Natural killer cell treated with Interleukin-12 subunit alpha and Interleukin-12 subunit beta and Interleukin-15 and Interleukin-18, amount 100 ng/mL, for 72 hours (primary cell): ENCODE measurements around the gene SDHAF2. TPM values are rescaled to one million over a fixed set of nuclear protein-coding genes. Genes with fewer than 3 reads are reported as not detected.
"Not testable (repeated sequence)": the region's sequence is repeated elsewhere in the genome, so short reads cannot be mapped to it uniquely, and the experiment has no call there.

Source experiments
- ATAC-seq, 2 donors: fragments of 150-1000 bp; cut with Tn5 transposase in 1 of 2; sonication (Bioruptor Pico), chemical (Tn5 transposase) in 1 of 2; 2 replicates each; pipeline ENCODE4 v1.10.0; 2021
- DNase-seq: peaks from one replicate; pipeline ENCODE4 v3.0.0; 2022; ENCODE audit warnings: low spot score
- H3K27ac Mint-ChIP-seq, 2 donors: 1 replicate in 1 of 2; 2 replicates in 1 of 2; pipeline ENCODE4 v1.8.0; 2022; ENCODE audit warnings: mixed read lengths in 2 of 2, mild to moderate bottlenecking in 1 of 2, moderate library complexity in 1 of 2
- H3K27me3 Mint-ChIP-seq, 2 donors: 1 replicate in 1 of 2; 2 replicates in 1 of 2; pipeline ENCODE4 v1.8.0; 2022; ENCODE audit warnings: mixed read lengths in 2 of 2
- H3K36me3 Mint-ChIP-seq: one replicate; pipeline ENCODE4 v1.8.0; 2022; ENCODE audit warnings: mixed read lengths
- H3K4me1 Mint-ChIP-seq, 2 donors: 1 replicate in 1 of 2; 2 replicates in 1 of 2; pipeline ENCODE4 v1.8.0; 2022; ENCODE audit warnings: low read depth in 2 of 2, mixed read lengths in 2 of 2, mild to moderate bottlenecking in 1 of 2
- H3K4me3 Mint-ChIP-seq: one replicate; pipeline ENCODE4 v1.8.0; 2022; ENCODE audit warnings: mixed read lengths
- H3K9me3 Mint-ChIP-seq: 2 replicates; pipeline ENCODE4 v1.8.0; 2022; ENCODE audit warnings: mixed read lengths
- total RNA-seq, 2 donors: library from RNA; stranded (reverse); gene quantifications; one replicate each; pipeline ENCODE4 v1.2.3, GENCODE V29; 2022

Gene SDHAF2
- total RNA-seq, 2 donors from 2014 or later: 63.3 to 69.0 TPM

- Mint-ChIP-seq H3K36me3 (peaks cover 28% of the 10 kb centered on the region), H3K9me3 (no peaks in the 10 kb centered on the region), H3K4me1 (peaks cover 14 to 15% of the 10 kb centered on the region in 2 donors), H3K27me3 (no peaks in the 10 kb centered on the region), H3K4me3 (no peak overlapping the region), H3K27ac (no peak overlapping the region)
- no peak for ATAC-seq
- DNase-seq: no peak
Observed at GRCh38 chr11:61442616-61443015, 12.7 kb downstream of the SDHAF2 start.

GRCh38 chr11:61445516-61445915 is 15.6 kb downstream of the SDHAF2 start:
- no peak overlapping the region for H3K27ac Mint-ChIP-seq
- no peak for DNase-seq
- peaks cover 28% of the 10 kb centered on the region for H3K36me3 Mint-ChIP-seq
- H3K4me1 Mint-ChIP-seq: peaks cover 14 to 18% of the 10 kb centered on the region in 2 donors
- H3K4me3 Mint-ChIP-seq: no peak overlapping the region
- no peaks in the 10 kb centered on the region for H3K9me3 Mint-ChIP-seq
- no peak for ATAC-seq
- H3K27me3 Mint-ChIP-seq: no peaks in the 10 kb centered on the region

GRCh38 chr11:61446211-61446651 is 16.3 kb downstream of the SDHAF2 start:
- Mint-ChIP-seq H3K36me3 (peaks cover 28% of the 10 kb centered on the region), H3K9me3 (no peaks in the 10 kb centered on the region), H3K4me3 (no peak overlapping the region), H3K4me1 (peaks cover 14 to 18% of the 10 kb centered on the region in 2 donors), H3K27me3 (no peaks in the 10 kb centered on the region), H3K27ac (no peak overlapping the region)
- DNase-seq: no peak
- peak; percentile 72 to 85 for ATAC-seq

GRCh38 chr11:61447601-61448551 is 18.0 kb downstream of the SDHAF2 start:
- Mint-ChIP-seq H3K9me3 (no peaks in the 10 kb centered on the region), H3K4me3 (no peak overlapping the region), H3K27ac (peak overlapping the region; percentile 24 to 38), H3K36me3 (peaks cover 24% of the 10 kb centered on the region), H3K27me3 (no peaks in the 10 kb centered on the region), H3K4me1 (peaks cover 13 to 15% of the 10 kb centered on the region in 2 donors)
- ATAC-seq (peak in 1 of 2 donors; percentile 68), DNase-seq (no peak)

- Mint-ChIP-seq H3K4me3 (no peak overlapping the region), H3K27me3 (no peaks in the 10 kb centered on the region), H3K4me1 (peaks cover 6 to 10% of the 10 kb centered on the region in 2 donors), H3K36me3 (peaks cover 19% of the 10 kb centered on the region), H3K27ac (peak overlapping the region in 1 of 2 donors; percentile 9), H3K9me3 (no peaks in the 10 kb centered on the region)
- no peak for ATAC-seq
- DNase-seq: no peak
Observed at GRCh38 chr11:61448552-61448927, 18.6 kb downstream of the SDHAF2 start.

GRCh38 chr11:61452825-61453224 is 22.9 kb downstream of the SDHAF2 start:
- no peaks in the 10 kb centered on the region for H3K9me3 Mint-ChIP-seq
- no peak overlapping the region for H3K4me3 Mint-ChIP-seq
- H3K4me1 Mint-ChIP-seq: peaks cover 9 to 23% of the 10 kb centered on the region in 2 donors
- no peaks in the 10 kb centered on the region for H3K27me3 Mint-ChIP-seq
- peaks cover 7% of the 10 kb centered on the region for H3K36me3 Mint-ChIP-seq
- H3K27ac Mint-ChIP-seq: no peak overlapping the region
- DNase-seq: no peak
- no peak for ATAC-seq

- H3K9me3 Mint-ChIP-seq: no peaks in the 10 kb centered on the region
- H3K36me3 Mint-ChIP-seq: peaks cover 3% of the 10 kb centered on the region
- DNase-seq: no peak
- no peak overlapping the region for H3K4me3 Mint-ChIP-seq
- ATAC-seq: no peak
- H3K27me3 Mint-ChIP-seq: no peaks in the 10 kb centered on the region
- H3K27ac Mint-ChIP-seq: no peak overlapping the region
- peaks cover 9 to 21% of the 10 kb centered on the region in 2 donors for H3K4me1 Mint-ChIP-seq
Observed at GRCh38 chr11:61453695-61454094, 23.8 kb downstream of the SDHAF2 start.

- Mint-ChIP-seq H3K4me1 (peaks cover 9 to 19% of the 10 kb centered on the region in 2 donors), H3K4me3 (no peak overlapping the region), H3K27me3 (no peaks in the 10 kb centered on the region), H3K27ac (no peak overlapping the region), H3K9me3 (no peaks in the 10 kb centered on the region), H3K36me3 (no peaks in the 10 kb centered on the region)
- ATAC-seq: peak; percentile 33 to 40
- DNase-seq: no peak
Observed at GRCh38 chr11:61454520-61454919, 24.6 kb downstream of the SDHAF2 start.

GRCh38 chr11:61460474-61460881 is 30.6 kb downstream of the SDHAF2 start:
- H3K4me3 Mint-ChIP-seq: no peak overlapping the region
- H3K27ac Mint-ChIP-seq: no peak overlapping the region
- no peaks in the 10 kb centered on the region for H3K9me3 Mint-ChIP-seq
- no peak for ATAC-seq
- H3K36me3 Mint-ChIP-seq: no peaks in the 10 kb centered on the region
- H3K27me3 Mint-ChIP-seq: no peaks in the 10 kb centered on the region
- no peak for DNase-seq
- peaks cover 9 to 14% of the 10 kb centered on the region in 2 donors for H3K4me1 Mint-ChIP-seq

- H3K27ac Mint-ChIP-seq: no peak overlapping the region
Observed at GRCh38 chr11:61460986-61461385, 31.1 kb downstream of the SDHAF2 start.

GRCh38 chr11:61467602-61468001 is 37.7 kb downstream of the SDHAF2 start:
- not testable (repeated sequence) for H3K4me1 Mint-ChIP-seq, ATAC-seq, H3K36me3 Mint-ChIP-seq, H3K9me3 Mint-ChIP-seq, H3K27me3 Mint-ChIP-seq, H3K4me3 Mint-ChIP-seq, DNase-seq, H3K27ac Mint-ChIP-seq

More at GRCh38 chr11:61460986-61461385, 31.1 kb downstream of the SDHAF2 start:
- Mint-ChIP-seq H3K4me1 (peaks cover 9 to 14% of the 10 kb centered on the region in 2 donors), H3K27me3 (no peaks in the 10 kb centered on the region), H3K36me3 (no peaks in the 10 kb centered on the region), H3K9me3 (no peaks in the 10 kb centered on the region), H3K4me3 (no peak overlapping the region)
- ATAC-seq: no peak
- DNase-seq: no peak

- H3K36me3 Mint-ChIP-seq: no peaks in the 10 kb centered on the region
- H3K27ac Mint-ChIP-seq: no peak overlapping the region
- no peak overlapping the region for H3K4me3 Mint-ChIP-seq
- ATAC-seq (no peak), DNase-seq (no peak)
- no peaks in the 10 kb centered on the region for H3K9me3 Mint-ChIP-seq
- H3K27me3 Mint-ChIP-seq: no peaks in the 10 kb centered on the region
- no peaks in the 10 kb centered on the region for H3K4me1 Mint-ChIP-seq
Observed at GRCh38 chr11:61468002-61468401, 38.1 kb downstream of the SDHAF2 start.

- Mint-ChIP-seq H3K27ac (no peak overlapping the region), H3K4me1 (no peaks in the 10 kb centered on the region), H3K36me3 (no peaks in the 10 kb centered on the region), H3K9me3 (no peaks in the 10 kb centered on the region), H3K4me3 (no peak overlapping the region), H3K27me3 (no peaks in the 10 kb centered on the region)
- DNase-seq: no peak
- ATAC-seq: no peak
Observed at GRCh38 chr11:61472282-61472681, 42.4 kb downstream of the SDHAF2 start.

GRCh38 chr11:61472868-61473267 is 42.9 kb downstream of the SDHAF2 start:
- no peaks in the 10 kb centered on the region for H3K27me3 Mint-ChIP-seq
- no peak overlapping the region for H3K4me3 Mint-ChIP-seq
- ATAC-seq (no peak), DNase-seq (no peak)
- peaks cover under 1 to 1% of the 10 kb centered on the region in 2 donors for H3K4me1 Mint-ChIP-seq
- no peak overlapping the region for H3K27ac Mint-ChIP-seq
- no peaks in the 10 kb centered on the region for H3K36me3 Mint-ChIP-seq
- no peaks in the 10 kb centered on the region for H3K9me3 Mint-ChIP-seq
